ENCODE results near the gene L3MBTL3.

L3MBTL3 gene

DNA sequence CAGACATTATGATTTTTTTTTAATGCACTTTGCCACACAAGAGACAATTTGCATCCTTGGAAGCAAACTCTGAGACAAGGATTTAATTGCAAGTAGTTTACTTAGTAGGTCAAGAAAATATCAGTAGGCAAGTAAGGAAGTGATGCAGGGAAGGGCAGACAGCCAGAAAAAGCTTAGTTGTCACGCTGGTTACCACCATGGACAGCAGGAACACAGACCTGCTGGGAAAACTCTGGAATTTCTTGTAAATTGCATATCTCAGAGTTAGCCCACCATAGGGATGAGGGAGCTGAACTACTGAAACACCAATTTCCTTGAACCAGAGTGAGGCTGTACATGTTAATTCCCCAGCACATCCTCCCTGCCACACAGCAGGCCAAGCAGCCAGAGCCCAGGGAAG is 92.7 kb downstream of the L3MBTL3 start:
- TF ChIP-seq FOXP2 (optimal IDR thresholded peaks at IDR 0.05; ENCODE audit: borderline replicate concordance, extremely low read depth, extremely low read length, insufficient read depth) = no peak
- TF ChIP-seq, protein P1, sequence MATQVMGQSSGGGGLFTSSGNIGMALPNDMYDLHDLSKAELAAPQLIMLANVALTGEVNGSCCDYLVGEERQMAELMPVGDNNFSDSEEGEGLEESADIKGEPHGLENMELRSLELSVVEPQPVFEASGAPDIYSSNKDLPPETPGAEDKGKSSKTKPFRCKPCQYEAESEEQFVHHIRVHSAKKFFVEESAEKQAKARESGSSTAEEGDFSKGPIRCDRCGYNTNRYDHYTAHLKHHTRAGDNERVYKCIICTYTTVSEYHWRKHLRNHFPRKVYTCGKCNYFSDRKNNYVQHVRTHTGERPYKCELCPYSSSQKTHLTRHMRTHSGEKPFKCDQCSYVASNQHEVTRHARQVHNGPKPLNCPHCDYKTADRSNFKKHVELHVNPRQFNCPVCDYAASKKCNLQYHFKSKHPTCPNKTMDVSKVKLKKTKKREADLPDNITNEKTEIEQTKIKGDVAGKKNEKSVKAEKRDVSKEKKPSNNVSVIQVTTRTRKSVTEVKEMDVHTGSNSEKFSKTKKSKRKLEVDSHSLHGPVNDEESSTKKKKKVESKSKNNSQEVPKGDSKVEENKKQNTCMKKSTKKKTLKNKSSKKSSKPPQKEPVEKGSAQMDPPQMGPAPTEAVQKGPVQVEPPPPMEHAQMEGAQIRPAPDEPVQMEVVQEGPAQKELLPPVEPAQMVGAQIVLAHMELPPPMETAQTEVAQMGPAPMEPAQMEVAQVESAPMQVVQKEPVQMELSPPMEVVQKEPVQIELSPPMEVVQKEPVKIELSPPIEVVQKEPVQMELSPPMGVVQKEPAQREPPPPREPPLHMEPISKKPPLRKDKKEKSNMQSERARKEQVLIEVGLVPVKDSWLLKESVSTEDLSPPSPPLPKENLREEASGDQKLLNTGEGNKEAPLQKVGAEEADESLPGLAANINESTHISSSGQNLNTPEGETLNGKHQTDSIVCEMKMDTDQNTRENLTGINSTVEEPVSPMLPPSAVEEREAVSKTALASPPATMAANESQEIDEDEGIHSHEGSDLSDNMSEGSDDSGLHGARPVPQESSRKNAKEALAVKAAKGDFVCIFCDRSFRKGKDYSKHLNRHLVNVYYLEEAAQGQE (IDR thresholded peaks at IDR 0.05; ENCODE audit: insufficient read depth in 1 of 2, low read depth in 2 of 2, low read length in 2 of 2) = peak; percentile 8 to 85; a peak in 2 of 4 replicates

DNA sequence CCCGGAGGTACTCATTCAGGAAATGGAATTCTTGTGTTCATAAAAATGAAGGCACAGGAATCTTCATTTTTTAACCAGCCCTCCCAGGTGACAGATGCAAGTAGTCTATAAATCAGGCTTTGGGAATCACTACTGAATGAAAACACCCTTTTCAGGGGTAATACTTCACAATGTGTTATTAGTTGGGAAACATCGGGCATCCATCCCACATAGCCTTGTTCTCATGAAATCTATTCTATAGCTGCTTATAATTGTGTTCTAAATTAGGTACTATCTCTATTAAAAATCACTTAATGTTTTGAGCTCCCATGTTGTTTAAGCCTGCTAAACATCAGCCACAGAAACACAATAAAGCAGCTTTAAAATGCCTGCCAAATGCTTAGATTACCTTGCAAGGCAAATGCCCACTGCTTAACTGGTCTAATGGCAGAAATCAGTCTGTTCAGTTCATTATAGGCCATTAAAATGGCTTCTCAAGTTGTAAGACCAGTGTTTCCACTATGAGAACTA is 94.9 kb downstream of the L3MBTL3 start:
- no peak for TF ChIP-seq POLR2AphosphoS5 (IDR thresholded peaks at IDR 0.05; ENCODE audit: low read depth, low read length)
- no peak for TF ChIP-seq FOXP2 (optimal IDR thresholded peaks at IDR 0.05; ENCODE audit: borderline replicate concordance, extremely low read depth, extremely low read length, insufficient read depth)
- TF ChIP-seq SIN3A (IDR thresholded peaks at IDR 0.05; ENCODE audit: borderline replicate concordance, insufficient read depth, low read length) = no peak
- TF ChIP-seq, protein P1 (IDR thresholded peaks at IDR 0.05; ENCODE audit: insufficient read depth in 1 of 2, low read depth in 2 of 2, low read length in 2 of 2) = no peak
- TF ChIP-seq TAF1 (IDR thresholded peaks at IDR 0.05; ENCODE audit: borderline replicate concordance, insufficient read depth, low read length) = no peak

DNA sequence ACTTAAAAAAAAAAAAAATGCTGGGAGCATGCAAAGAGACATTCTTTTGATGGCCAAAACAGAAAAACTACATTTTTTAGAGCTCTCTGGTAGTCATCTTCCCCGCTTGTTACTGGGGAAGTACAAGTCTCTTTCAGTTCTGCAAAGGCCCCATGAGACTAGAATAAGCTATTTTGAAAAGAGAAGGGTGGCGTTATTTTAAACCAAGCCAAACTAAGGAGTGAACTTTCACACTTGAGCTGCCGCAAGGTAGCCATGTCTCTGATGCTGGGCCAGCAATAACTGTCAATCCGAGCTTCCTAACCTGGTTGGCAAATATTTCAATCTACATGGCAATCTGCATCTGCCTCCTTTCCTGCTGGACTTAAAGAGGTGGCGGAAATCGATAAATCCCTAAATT is 96.7 kb downstream of the L3MBTL3 start:
- TF ChIP-seq FOXP2 (optimal IDR thresholded peaks at IDR 0.05; ENCODE audit: borderline replicate concordance, extremely low read depth, extremely low read length, insufficient read depth) (no peak), POLR2AphosphoS5 (IDR thresholded peaks at IDR 0.05; ENCODE audit: low read depth, low read length) (no peak), SIN3A (IDR thresholded peaks at IDR 0.05; ENCODE audit: borderline replicate concordance, insufficient read depth, low read length) (no peak), TAF1 (IDR thresholded peaks at IDR 0.05; ENCODE audit: borderline replicate concordance, insufficient read depth, low read length) (no peak)
- TF ChIP-seq, protein P1 (IDR thresholded peaks at IDR 0.05; ENCODE audit: insufficient read depth in 1 of 2, low read depth in 2 of 2, low read length in 2 of 2) = no peak

DNA sequence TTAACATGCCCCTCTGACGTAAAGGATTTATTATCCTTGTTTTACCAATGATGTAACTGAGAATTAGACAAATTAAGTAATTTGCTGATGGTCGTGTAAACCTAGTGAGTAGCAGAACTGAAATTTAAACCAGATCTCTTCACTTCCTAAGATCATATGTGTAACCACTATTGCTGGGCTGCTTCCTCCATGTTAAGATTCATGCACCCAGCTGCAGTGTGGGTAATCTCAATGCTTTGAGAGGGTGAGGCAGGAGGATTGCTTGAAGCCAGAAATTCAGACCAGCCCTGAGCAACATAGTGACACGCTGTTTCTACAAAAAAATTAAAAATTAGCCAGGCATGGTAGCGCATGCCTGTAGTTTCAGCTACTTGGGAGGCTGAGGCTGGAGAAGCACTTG is 97.9 kb downstream of the L3MBTL3 start:
- TF ChIP-seq, protein P1 (IDR thresholded peaks at IDR 0.05; ENCODE audit: insufficient read depth in 1 of 2, low read depth in 2 of 2, low read length in 2 of 2) = no peak
- TF ChIP-seq FOXP2 (optimal IDR thresholded peaks at IDR 0.05; ENCODE audit: borderline replicate concordance, extremely low read depth, extremely low read length, insufficient read depth) (no peak), SIN3A (IDR thresholded peaks at IDR 0.05; ENCODE audit: borderline replicate concordance, insufficient read depth, low read length) (no peak), POLR2AphosphoS5 (IDR thresholded peaks at IDR 0.05; ENCODE audit: low read depth, low read length) (no peak), TAF1 (IDR thresholded peaks at IDR 0.05; ENCODE audit: borderline replicate concordance, insufficient read depth, low read length) (no peak)

DNA sequence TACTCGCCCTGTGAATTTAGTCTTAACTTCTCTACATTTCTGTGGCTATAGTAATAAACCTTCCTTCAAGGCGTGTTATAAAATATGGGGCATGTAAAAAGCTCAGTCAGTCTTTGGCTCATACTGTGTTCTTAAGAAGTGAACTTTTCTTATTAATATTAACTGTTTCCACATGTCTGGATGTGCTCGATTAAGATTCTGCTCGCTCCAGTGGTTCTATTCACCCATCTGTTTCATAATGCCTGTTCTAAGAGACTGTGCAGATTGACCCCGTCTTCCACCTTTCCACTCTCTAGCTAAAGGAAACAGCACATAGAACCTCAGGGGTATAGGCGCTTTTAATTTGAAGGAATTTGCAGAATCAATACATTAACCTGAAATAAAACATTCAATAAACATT is 99.9 kb downstream of the L3MBTL3 start:
- TF ChIP-seq, protein P1 (IDR thresholded peaks at IDR 0.05; ENCODE audit: insufficient read depth in 1 of 2, low read depth in 2 of 2, low read length in 2 of 2) = no peak
- TF ChIP-seq POLR2AphosphoS5 (IDR thresholded peaks at IDR 0.05; ENCODE audit: low read depth, low read length) (no peak), TAF1 (IDR thresholded peaks at IDR 0.05; ENCODE audit: borderline replicate concordance, insufficient read depth, low read length) (no peak), SIN3A (IDR thresholded peaks at IDR 0.05; ENCODE audit: borderline replicate concordance, insufficient read depth, low read length) (no peak), FOXP2 (optimal IDR thresholded peaks at IDR 0.05; ENCODE audit: borderline replicate concordance, extremely low read depth, extremely low read length, insufficient read depth) (no peak)
